Trophoblast cell (in vitro differentiated cells and primary cell): Measurements from ENCODE around the gene PTPRN2.
A peak's percentile ranks its signal among the peaks of the same experiment; 100 is the strongest.

Experiments
- DNase-seq, 2 donors: peaks; one replicate each; pipeline ENCODE4 v3.0.0-alpha.2; 2016
- H2AFZ ChIP-seq: 2 replicates; pipeline ENCODE4 v1.6.1; 2013; ENCODE audit warnings: low read length, moderate library complexity, mild to moderate bottlenecking; ENCODE audit not compliant: insufficient read depth, poor library complexity
- H2AK5ac ChIP-seq: 2 replicates; pipeline ENCODE4 v1.6.1; 2013; ENCODE audit warnings: mild to moderate bottlenecking, low read length
- H2BK120ac ChIP-seq: 2 replicates; pipeline ENCODE4 v1.6.1; 2013; ENCODE audit warnings: low read length, mild to moderate bottlenecking, moderate library complexity; ENCODE audit not compliant: insufficient read depth, poor library complexity
- H2BK12ac ChIP-seq: 2 replicates; pipeline ENCODE4 v1.6.1; 2013; ENCODE audit warnings: mild to moderate bottlenecking, low read length, moderate library complexity
- H2BK5ac ChIP-seq: 2 replicates; pipeline ENCODE4 v1.6.1; 2013; ENCODE audit warnings: low read length, low read depth, moderate library complexity, mild to moderate bottlenecking; ENCODE audit not compliant: poor library complexity
- H3K14ac ChIP-seq: 2 replicates; pipeline ENCODE4 v1.6.1; 2013; ENCODE audit warnings: mild to moderate bottlenecking, low read length
- H3K18ac ChIP-seq: 2 replicates; pipeline ENCODE4 v1.6.1; 2013; ENCODE audit warnings: mild to moderate bottlenecking, low read length
- H3K23ac ChIP-seq: 2 replicates; pipeline ENCODE4 v1.6.1; 2013; ENCODE audit warnings: low read length
- H3K27ac ChIP-seq: 2 replicates; pipeline ENCODE4 v1.5.1; 2013; ENCODE audit warnings: low read depth, mild to moderate bottlenecking, inconsistent platforms, low read length, moderate library complexity
- H3K27me3 ChIP-seq: 2 replicates; pipeline ENCODE4 v1.6.1; 2013; ENCODE audit warnings: inconsistent platforms, mild to moderate bottlenecking, low read length, moderate library complexity; ENCODE audit not compliant: insufficient read depth
- H3K36me3 ChIP-seq, 2 experiments: 1 replicate in 1 of 2; 2 replicates in 1 of 2; pipeline ENCODE4 v1.6.1; 2013; ENCODE audit warnings: low read length in 2 of 2, mild to moderate bottlenecking in 2 of 2, moderate library complexity in 1 of 2; ENCODE audit not compliant: insufficient read depth in 2 of 2, control insufficient read depth in 1 of 2
- H3K4ac ChIP-seq: 2 replicates; pipeline ENCODE4 v1.6.1; 2013; ENCODE audit warnings: low read depth, mild to moderate bottlenecking, low read length, moderate library complexity
- H3K4me1 ChIP-seq, 2 experiments: 1 replicate in 1 of 2; 2 replicates in 1 of 2; pipeline ENCODE4 v1.6.1; 2013; ENCODE audit warnings: low read length in 2 of 2, mild to moderate bottlenecking in 2 of 2, moderate library complexity in 1 of 2; ENCODE audit not compliant: insufficient read depth in 2 of 2, control insufficient read depth in 1 of 2
- H3K4me2 ChIP-seq: 2 replicates; pipeline ENCODE4 v1.6.1; 2013; ENCODE audit warnings: inconsistent platforms, mild to moderate bottlenecking, low read length, moderate library complexity
- H3K4me3 ChIP-seq: 2 replicates; pipeline ENCODE4 v1.5.1; 2013; ENCODE audit warnings: mild to moderate bottlenecking, low read depth, low read length, inconsistent platforms
- H3K79me1 ChIP-seq: one replicate; pipeline ENCODE4 v1.6.1; 2013; ENCODE audit warnings: low read length
- H3K79me2 ChIP-seq: 2 replicates; pipeline ENCODE4 v1.6.1; 2013; ENCODE audit warnings: low read length, mild to moderate bottlenecking; ENCODE audit not compliant: control insufficient read depth, insufficient read depth, poor library complexity
- H3K9ac ChIP-seq: 2 replicates; pipeline ENCODE4 v1.6.1; 2013; ENCODE audit warnings: mild to moderate bottlenecking, low read length
- H3K9me3 ChIP-seq: 2 replicates; pipeline ENCODE4 v1.6.1; 2013; ENCODE audit warnings: low read depth, mild to moderate bottlenecking, control low read depth, inconsistent platforms, low read length; ENCODE audit not compliant: insufficient read depth
- H4K12ac ChIP-seq: 2 replicates; pipeline ENCODE4 v1.6.1; 2013; ENCODE audit warnings: low read depth, mild to moderate bottlenecking, low read length, moderate library complexity
- H4K8ac ChIP-seq: 2 replicates; pipeline ENCODE4 v1.6.1; 2013; ENCODE audit warnings: low read depth, mild to moderate bottlenecking, low read length, moderate library complexity
- H4K91ac ChIP-seq: one replicate; pipeline ENCODE4 v1.6.1; 2013; ENCODE audit warnings: low read depth, mild to moderate bottlenecking, low read length, moderate library complexity
- WGBS: extraction: QIAGEN DNeasy Blood & Tissue Kit; methylation state at CpG from one replicate; pipeline ENCODE4 v1.1.7; 2013; ENCODE audit warnings: missing lambda C conversion rate; ENCODE audit not compliant: insufficient read length, insufficient coverage; ENCODE audit errors: extremely low coverage; 5-methylcytosine and 5-hydroxymethylcytosine counted together

PTPRN2 gene

DNA sequence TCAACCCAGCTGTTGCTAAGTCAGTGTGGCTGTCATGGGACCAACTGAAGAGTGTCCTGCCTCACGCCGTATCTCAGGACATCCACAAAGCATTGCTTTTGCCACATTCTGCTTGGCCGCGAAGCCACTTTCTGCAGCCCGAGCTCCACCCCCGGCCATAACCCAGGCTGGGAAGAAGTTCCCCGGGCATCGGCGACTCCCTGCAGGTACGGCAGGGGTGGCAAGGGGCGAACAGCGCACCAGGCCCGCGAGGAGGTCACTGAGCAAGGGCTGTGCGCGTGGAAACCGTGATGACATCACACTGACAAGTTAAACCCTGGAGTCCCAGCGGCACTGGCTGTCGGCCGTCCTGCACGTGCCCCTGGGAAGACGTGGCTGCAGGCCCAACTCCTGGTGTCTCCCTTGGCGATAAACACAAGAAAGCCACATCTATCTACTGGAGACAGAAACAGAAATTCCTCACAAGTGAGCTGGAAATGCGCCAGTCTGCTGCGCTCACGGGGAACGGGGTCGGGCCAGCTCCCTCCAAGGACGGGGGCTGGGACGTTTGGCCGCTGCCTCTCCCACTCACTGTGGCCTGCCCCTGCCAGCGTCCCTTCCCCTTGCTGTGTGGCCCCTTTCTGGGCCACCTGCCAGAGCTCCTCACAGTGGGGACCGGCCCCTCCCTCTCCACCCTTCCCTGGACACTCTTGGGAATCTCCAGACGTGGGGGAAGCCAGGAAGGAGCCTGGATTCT lies 924.5 kb downstream of the PTPRN2 start:
- Histone ChIP-seq H2AK5ac (no peak overlapping the region), H3K4me2 (no peak overlapping the region), H4K91ac (no peak overlapping the region), H3K14ac (no peak overlapping the region), H3K79me1 (no peaks in the 10 kb centered on the region), H2AFZ (no peak overlapping the region), H3K27ac (no peak overlapping the region), H3K79me2 (no peaks in the 10 kb centered on the region), H3K4ac (no peak overlapping the region), H2BK12ac (no peak overlapping the region), H3K4me1 (no peaks in the 10 kb centered on the region), H4K8ac (no peak overlapping the region), H2BK120ac (no peak overlapping the region), H3K27me3 (no peaks in the 10 kb centered on the region), H3K9ac (no peak overlapping the region), H4K12ac (no peak overlapping the region), H3K23ac (no peak overlapping the region), H3K18ac (no peak overlapping the region), H3K9me3 (peaks cover 6% of the 10 kb centered on the region), H2BK5ac (no peak overlapping the region), H3K36me3 (no peaks in the 10 kb centered on the region), H3K4me3 (peak overlapping the region; percentile 28)
- DNase-seq: no peak
- no CpG with 5 or more reads among the region's 34 CpGs for WGBS

DNA sequence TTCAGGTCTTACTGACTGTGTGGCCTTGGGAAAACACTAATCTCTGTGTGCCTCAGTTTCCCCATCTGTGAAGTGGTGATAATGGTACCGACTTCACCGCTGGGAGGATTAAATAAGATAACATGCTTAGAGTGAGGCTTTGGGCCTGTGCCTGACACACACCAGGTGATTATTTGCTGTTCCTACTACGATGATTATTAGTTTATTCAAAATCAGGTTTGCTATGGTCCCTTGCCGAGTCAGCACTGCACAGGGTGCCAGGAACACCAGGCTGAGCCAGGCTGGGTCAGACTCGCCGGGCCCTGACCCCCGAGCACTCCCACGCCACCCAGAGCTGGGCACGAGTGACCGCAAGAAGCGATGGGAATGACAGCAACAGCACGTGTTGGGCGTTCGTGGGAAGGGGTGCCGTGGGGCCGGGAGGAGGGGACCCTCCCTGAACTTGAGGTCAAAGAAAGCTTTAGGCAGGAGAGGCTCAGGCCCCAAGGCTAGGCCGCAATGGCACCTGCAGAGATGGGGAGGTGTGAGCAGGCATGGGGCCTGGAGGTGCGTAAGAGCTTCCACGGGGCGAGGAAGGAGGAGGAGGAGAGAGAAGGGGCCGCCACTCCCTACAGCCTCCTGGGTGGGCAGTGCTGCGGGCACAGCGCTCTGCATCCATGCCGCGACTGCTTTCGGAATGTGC lies 925.4 kb downstream of the PTPRN2 start:
- Histone ChIP-seq H4K8ac (no peak overlapping the region), H3K79me1 (no peaks in the 10 kb centered on the region), H2BK5ac (no peak overlapping the region), H3K79me2 (no peaks in the 10 kb centered on the region), H3K4me2 (no peak overlapping the region), H2BK12ac (no peak overlapping the region), H3K23ac (no peak overlapping the region), H3K27me3 (no peaks in the 10 kb centered on the region), H4K91ac (no peak overlapping the region), H3K9ac (no peak overlapping the region), H3K4me3 (no peak overlapping the region), H3K27ac (no peak overlapping the region), H3K4ac (no peak overlapping the region), H3K14ac (no peak overlapping the region), H2AK5ac (no peak overlapping the region), H3K9me3 (peaks cover 8% of the 10 kb centered on the region), H3K36me3 (no peaks in the 10 kb centered on the region), H4K12ac (no peak overlapping the region), H3K4me1 (no peaks in the 10 kb centered on the region), H2AFZ (no peak overlapping the region), H3K18ac (no peak overlapping the region), H2BK120ac (no peak overlapping the region)
- no CpG with 5 or more reads among the region's 26 CpGs for WGBS
- DNase-seq: no peak

GRCh38 chr7:157661611-157661975 lies 926.0 kb downstream of the PTPRN2 start:
- Histone ChIP-seq H2AFZ (no peak overlapping the region), H3K18ac (no peak overlapping the region), H3K36me3 (no peaks in the 10 kb centered on the region), H3K4me1 (no peaks in the 10 kb centered on the region), H3K9me3 (peaks cover 8% of the 10 kb centered on the region), H4K91ac (no peak overlapping the region), H3K79me2 (no peaks in the 10 kb centered on the region), H3K79me1 (no peaks in the 10 kb centered on the region), H4K12ac (no peak overlapping the region), H2BK12ac (no peak overlapping the region), H2BK5ac (no peak overlapping the region), H3K14ac (no peak overlapping the region), H3K4me3 (no peak overlapping the region), H3K27me3 (no peaks in the 10 kb centered on the region), H3K4me2 (no peak overlapping the region), H3K9ac (no peak overlapping the region), H2BK120ac (no peak overlapping the region), H3K27ac (no peak overlapping the region), H4K8ac (no peak overlapping the region), H3K4ac (no peak overlapping the region), H3K23ac (no peak overlapping the region), H2AK5ac (no peak overlapping the region)
- no peak for DNase-seq
- no CpG with 5 or more reads among the region's 11 CpGs for WGBS

GRCh38 chr7:157660971-157661610 lies 926.5 kb downstream of the PTPRN2 start:
- H2AFZ ChIP-seq: no peak overlapping the region
- H3K18ac ChIP-seq: no peak overlapping the region
- H3K79me2 ChIP-seq: no peaks in the 10 kb centered on the region
- no peak overlapping the region for H3K23ac ChIP-seq
- no peak overlapping the region for H4K91ac ChIP-seq
- no peaks in the 10 kb centered on the region for H3K79me1 ChIP-seq
- H3K4me1 ChIP-seq: no peaks in the 10 kb centered on the region
- DNase-seq: no peak
- no peak overlapping the region for H3K14ac ChIP-seq
- no peak overlapping the region for H3K4me2 ChIP-seq
- no peaks in the 10 kb centered on the region for H3K36me3 ChIP-seq
- no peak overlapping the region for H3K27ac ChIP-seq
- WGBS: no CpG with 5 or more reads among the region's 43 CpGs
- no peak overlapping the region for H2BK12ac ChIP-seq
- H4K12ac ChIP-seq: no peak overlapping the region
- no peak overlapping the region for H2AK5ac ChIP-seq
- no peak overlapping the region for H2BK120ac ChIP-seq
- H3K9ac ChIP-seq: no peak overlapping the region
- H4K8ac ChIP-seq: no peak overlapping the region
- H3K4ac ChIP-seq: no peak overlapping the region
- no peak overlapping the region for H2BK5ac ChIP-seq
- no peak overlapping the region for H3K4me3 ChIP-seq
- H3K27me3 ChIP-seq: no peaks in the 10 kb centered on the region
- H3K9me3 ChIP-seq: peaks cover 12% of the 10 kb centered on the region
